ENCODE measurements around the gene DIAPH3.

The DIAPH3 gene

GRCh38 chr13:59621773-59622172 is 542.0 kb downstream of the DIAPH3 start:
- no peak for DNase-seq (ENCODE audit: low read depth)

All from activated gamma-delta T cell treated with anti-CD3 and anti-CD28 coated beads, Interleukin-2, amount 50 U/mL, for 16 hours (primary cell).